H9 (cell line): Measurements from ENCODE around the gene INSYN2A. TPM values are rescaled to one million over a fixed set of nuclear protein-coding genes. Genes with fewer than 3 reads are reported as not detected.

ENCODE experiments used
- DNase-seq: peaks from one replicate; pipeline ENCODE4 v3.0.0-alpha.2; 2017
- H2AFZ ChIP-seq: one replicate; pipeline ENCODE4 v1.6.1; 2013; ENCODE audit warnings: mild to moderate bottlenecking, low read length, control low read depth, moderate library complexity
- H2AK5ac ChIP-seq: 2 replicates; pipeline ENCODE4 v1.6.1; 2013; ENCODE audit warnings: low read length, control low read depth, mixed read lengths; ENCODE audit not compliant: insufficient read length
- H2BK120ac ChIP-seq: one replicate; pipeline ENCODE4 v1.6.1; 2013; ENCODE audit warnings: low read depth, mild to moderate bottlenecking, low read length, control low read depth, inconsistent platforms; ENCODE audit not compliant: poor library complexity, severe bottlenecking
- H2BK12ac ChIP-seq: 2 replicates; pipeline ENCODE4 v1.6.1; 2013; ENCODE audit warnings: low read length, control low read depth, mixed read lengths, low read depth; ENCODE audit not compliant: insufficient read length
- H2BK15ac ChIP-seq: 2 replicates; pipeline ENCODE4 v1.6.1; 2013; ENCODE audit warnings: low read depth, low read length, control low read depth
- H2BK20ac ChIP-seq: one replicate; pipeline ENCODE4 v1.6.1; 2013; ENCODE audit warnings: low read depth, mild to moderate bottlenecking, low read length, control low read depth, inconsistent platforms; ENCODE audit not compliant: poor library complexity, severe bottlenecking
- H2BK5ac ChIP-seq: 2 replicates; pipeline ENCODE4 v1.6.1; 2013; ENCODE audit warnings: low read length, control low read depth, mixed read lengths; ENCODE audit not compliant: insufficient read length
- H3K14ac ChIP-seq: 2 replicates; pipeline ENCODE4 v1.6.1; 2013; ENCODE audit warnings: low read length, control low read depth; ENCODE audit not compliant: insufficient read depth
- H3K18ac ChIP-seq: 2 replicates; pipeline ENCODE4 v1.6.1; 2013; ENCODE audit warnings: low read depth, mild to moderate bottlenecking, mixed read lengths, low read length, control low read depth; ENCODE audit not compliant: insufficient read length
- H3K23ac ChIP-seq: 2 replicates; pipeline ENCODE4 v1.6.1; 2013; ENCODE audit warnings: low read length, control low read depth, mixed read lengths, low read depth; ENCODE audit not compliant: insufficient read length
- H3K23me2 ChIP-seq: 2 replicates; pipeline ENCODE4 v1.6.1; 2013; ENCODE audit warnings: low read depth, mild to moderate bottlenecking, mixed read lengths, low read length, control low read depth; ENCODE audit not compliant: insufficient read length, poor library complexity, severe bottlenecking
- H3K27ac ChIP-seq: 2 replicates; pipeline ENCODE4 v1.5.1; 2013; ENCODE audit warnings: low read length, control low read depth, mixed read lengths, low read depth; ENCODE audit not compliant: insufficient read length
- H3K27me3 ChIP-seq: 2 replicates; pipeline ENCODE4 v1.6.1; 2013; ENCODE audit warnings: low read length, control low read depth, inconsistent platforms; ENCODE audit not compliant: insufficient read depth
- H3K4ac ChIP-seq: 2 replicates; pipeline ENCODE4 v1.6.1; 2013; ENCODE audit warnings: low read depth, mild to moderate bottlenecking, control low read depth, inconsistent platforms, low read length, moderate library complexity
- H3K4me1 ChIP-seq: 2 replicates; pipeline ENCODE4 v1.6.1; 2013; ENCODE audit warnings: low read length, control low read depth, inconsistent platforms; ENCODE audit not compliant: insufficient read depth
- H3K4me2 ChIP-seq: 2 replicates; pipeline ENCODE4 v1.6.1; 2013; ENCODE audit warnings: low read length, control low read depth, mixed read lengths; ENCODE audit not compliant: insufficient read length, insufficient read depth
- H3K56ac ChIP-seq: 2 replicates; pipeline ENCODE4 v1.6.1; 2013; ENCODE audit warnings: low read depth, mild to moderate bottlenecking, mixed read lengths, low read length, control low read depth; ENCODE audit not compliant: insufficient read length
- H3K79me1 ChIP-seq: 2 replicates; pipeline ENCODE4 v1.6.1; 2013; ENCODE audit warnings: low read depth, mild to moderate bottlenecking, moderate library complexity, low read length, control low read depth, inconsistent platforms; ENCODE audit not compliant: insufficient read depth, poor library complexity, severe bottlenecking
- H3K79me2 ChIP-seq: 2 replicates; pipeline ENCODE4 v1.6.1; 2013; ENCODE audit warnings: low read length, control low read depth, inconsistent platforms; ENCODE audit not compliant: insufficient read depth
- H3K9ac ChIP-seq: 2 replicates; pipeline ENCODE4 v1.6.1; 2013; ENCODE audit warnings: low read length, control low read depth, mixed read lengths; ENCODE audit not compliant: insufficient read length; ENCODE audit errors: extremely low read depth
- H3K9me3 ChIP-seq: one replicate; pipeline ENCODE4 v1.6.1; 2013; ENCODE audit warnings: low read depth, low read length, inconsistent platforms; ENCODE audit not compliant: control insufficient read depth
- H3T11ph ChIP-seq: one replicate; pipeline ENCODE4 v1.6.1; 2013; ENCODE audit warnings: mild to moderate bottlenecking, low read length, control low read depth, inconsistent platforms
- H4K20me1 ChIP-seq: one replicate; pipeline ENCODE4 v1.6.1; 2013; ENCODE audit not compliant: control insufficient read depth, insufficient read length, insufficient read depth
- H4K5ac ChIP-seq: 2 replicates; pipeline ENCODE4 v1.6.1; 2013; ENCODE audit warnings: low read depth, mild to moderate bottlenecking, mixed read lengths, low read length, control low read depth; ENCODE audit not compliant: insufficient read length
- H4K8ac ChIP-seq: replicated peaks from 2 replicates; pipeline ENCODE4 v1.6.1; 2013; ENCODE audit warnings: low read length, control low read depth, mixed read lengths, low read depth; ENCODE audit not compliant: insufficient read length
- H4K91ac ChIP-seq: 2 replicates; pipeline ENCODE4 v1.6.1; 2013; ENCODE audit warnings: low read depth, mild to moderate bottlenecking, moderate library complexity, mixed read lengths, low read length, control low read depth; ENCODE audit not compliant: insufficient read length
- H3K27ac Mint-ChIP-seq, 3 experiments: 2 replicates in 2 of 3; 3 replicates in 1 of 3; pipeline ENCODE4 v1.8.0; 2020 to 2021; ENCODE audit warnings: mixed read lengths in 3 of 3, mild to moderate bottlenecking in 1 of 3, moderate library complexity in 1 of 3
- H3K27me3 Mint-ChIP-seq: 2 replicates; pipeline ENCODE4 v1.8.0; 2021; ENCODE audit warnings: low read depth, mild to moderate bottlenecking, moderate library complexity, mixed read lengths
- H3K36me3 Mint-ChIP-seq, 3 experiments: 2 replicates in 2 of 3; 3 replicates in 1 of 3; pipeline ENCODE4 v1.8.0; 2020 to 2021; ENCODE audit warnings: low read depth in 3 of 3, mixed read lengths in 3 of 3; ENCODE audit not compliant: insufficient read depth in 1 of 3
- H3K4me1 Mint-ChIP-seq, 2 experiments: 2 replicates each; pipeline ENCODE4 v1.8.0; 2020; ENCODE audit warnings: mixed read lengths in 2 of 2
- H3K4me3 Mint-ChIP-seq, 2 experiments: 2 replicates in 1 of 2; 3 replicates in 1 of 2; pipeline ENCODE4 v1.8.0; 2020 to 2021; ENCODE audit warnings: mild to moderate bottlenecking in 2 of 2, mixed read lengths in 2 of 2, moderate library complexity in 1 of 2
- H3K9me3 Mint-ChIP-seq, 2 experiments: 2 replicates in 1 of 2; 3 replicates in 1 of 2; pipeline ENCODE4 v1.8.0; 2020; ENCODE audit warnings: mild to moderate bottlenecking in 2 of 2, mixed read lengths in 2 of 2, moderate library complexity in 1 of 2
- CTCF ChIP-seq: fragments of 200-600 bp; sonication (generic); conservative IDR thresholded peaks from 3 replicates; pipeline ENCODE4 v1.8.0; 2021; ENCODE audit warnings: antibody characterized with exemption, mild to moderate bottlenecking
- WGBS: extraction: QIAGEN DNeasy Blood & Tissue Kit; methylation state at CpG from one replicate; pipeline ENCODE4 v1.1.7; 2013; ENCODE audit warnings: missing lambda C conversion rate, low lambda C conversion rate, mixed read lengths; ENCODE audit not compliant: insufficient read length; ENCODE audit errors: extremely low coverage; 5-methylcytosine and 5-hydroxymethylcytosine counted together
- total RNA-seq: library from RNA; stranded (reverse); gene quantifications from 2 replicates; pipeline ENCODE4 v1.2.1, GENCODE V29; 2021

INSYN2A gene
- total RNA-seq, 1 experiment from 2014 or later = 0.09 TPM

- Histone ChIP-seq H2AFZ (no peak overlapping the region), H3K79me1 (no peaks in the 10 kb centered on the region), H3K23ac (no peak overlapping the region), H3K9ac (no peak overlapping the region), H4K8ac (no peak overlapping the region), H3K56ac (no peak overlapping the region), H2BK20ac (no peak overlapping the region), H3K4ac (no peak overlapping the region), H4K91ac (no peak overlapping the region), H3K4me2 (no peak overlapping the region), H2BK120ac (no peak overlapping the region), H2BK12ac (no peak overlapping the region), H3K79me2 (no peaks in the 10 kb centered on the region), H2AK5ac (no peak overlapping the region), H3K4me1 (peaks cover 2% of the 10 kb centered on the region; the same call in 1 of the 2 replicates), H2BK5ac (no peak overlapping the region), H3K18ac (no peak overlapping the region), H3K9me3 (no peaks in the 10 kb centered on the region), H3K27me3 (peaks cover 3% of the 10 kb centered on the region; the same call in 1 of the 2 replicates), H4K20me1 (no peaks in the 10 kb centered on the region), H2BK15ac (no peak overlapping the region), H3K27ac (no peak overlapping the region), H3K14ac (no peak overlapping the region), H3T11ph (no peak overlapping the region), H3K23me2 (peaks cover 18% of the 10 kb centered on the region), H4K5ac (no peak overlapping the region)
- Mint-ChIP-seq H3K27ac (no peak overlapping the region), H3K36me3 (no peaks in the 10 kb centered on the region), H3K27me3 (peaks cover 25% of the 10 kb centered on the region), H3K9me3 (no peaks in the 10 kb centered on the region), H3K4me3 (no peak overlapping the region), H3K4me1 (peaks cover 13 to 22% of the 10 kb centered on the region in 2 experiments)
- DNase-seq = no peak
- no peak for TF ChIP-seq CTCF
- WGBS = no CpG with 5 or more reads among the region's 2 CpGs
Measured at GRCh38 chr10:127198721-127199120, 2.3 kb upstream of the INSYN2A start.
